ENCODE measurements around the gene KLHL29.
"Not testable (repeated sequence)": the region's sequence is repeated elsewhere in the genome, so short reads cannot be mapped to it uniquely, and the experiment has no call there.

The KLHL29 gene

GRCh38 chr2:23367760-23368159 is 17.2 kb upstream of the KLHL29 start:
- no peak for DNase-seq

DNA sequence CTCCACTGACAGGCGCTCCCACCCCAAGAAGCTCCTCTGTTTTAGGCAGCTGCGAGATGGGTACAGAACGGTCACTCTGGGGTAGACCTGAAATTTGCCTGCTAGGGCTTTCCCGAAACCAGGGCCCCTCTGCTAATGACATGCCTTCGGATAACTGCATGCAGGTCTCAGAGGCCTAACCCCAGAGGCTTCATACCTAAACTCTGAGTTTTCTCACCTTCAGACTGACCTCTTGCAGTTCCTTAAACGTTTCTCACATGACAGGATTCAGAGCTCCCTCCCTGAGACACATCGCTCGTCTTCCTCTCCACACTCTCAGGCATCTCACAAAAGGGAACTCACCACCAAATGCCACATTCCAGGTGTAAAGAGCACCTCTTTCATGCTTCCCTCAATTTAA is 11.3 kb upstream of the KLHL29 start:
- DNase-seq = no peak

- DNase-seq = no peak
These were observed 9.5 kb upstream of the KLHL29 start for GRCh38 chr2:23375448-23375847.

- no peak for DNase-seq
These were observed 8.9 kb upstream of the KLHL29 start for GRCh38 chr2:23376075-23376474.

GRCh38 chr2:23376972-23377371 is 8.0 kb upstream of the KLHL29 start:
- no peak for DNase-seq

DNA sequence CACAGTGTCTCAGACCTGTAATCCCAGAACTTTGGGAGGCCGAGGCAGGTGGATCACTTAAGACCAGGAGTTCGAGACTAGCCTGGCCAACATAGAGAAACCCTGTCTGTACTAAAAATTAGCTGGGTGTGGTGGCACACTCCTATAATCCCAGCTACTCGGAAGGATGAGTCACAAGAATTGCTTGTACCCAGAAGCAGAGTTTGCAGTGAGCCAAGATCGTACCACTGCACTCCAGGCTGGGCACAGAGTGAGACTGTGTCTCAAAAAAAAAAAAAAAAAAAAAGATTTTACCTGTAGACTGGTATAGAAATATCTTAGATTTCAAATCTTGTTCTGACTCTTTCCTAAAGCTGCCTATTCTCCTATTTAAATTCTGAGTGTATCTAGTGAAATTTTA is 7.2 kb upstream of the KLHL29 start:
- no peak for DNase-seq

DNA sequence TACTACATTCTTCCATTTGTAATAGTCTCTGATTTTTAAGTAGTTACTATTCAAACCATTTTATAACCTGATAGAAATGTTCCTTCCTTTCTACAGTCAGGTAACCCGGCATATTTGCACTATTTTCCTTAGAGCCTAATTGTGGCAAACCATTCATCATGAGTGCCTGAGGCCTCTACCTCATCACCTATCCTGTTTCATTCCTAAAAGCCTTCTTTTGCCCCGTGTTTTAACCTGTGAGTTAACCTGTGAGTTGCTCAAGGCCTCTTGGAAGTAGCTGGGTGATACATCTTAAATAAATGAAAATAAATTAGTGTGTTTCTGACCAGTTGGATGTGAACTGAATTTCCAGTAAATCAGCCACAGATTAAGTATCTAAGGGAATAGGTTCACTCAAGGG is 6.5 kb upstream of the KLHL29 start:
- no peak for DNase-seq

- no peak for DNase-seq
These were observed 5.7 kb upstream of the KLHL29 start for GRCh38 chr2:23379220-23379695.

- DNase-seq = no peak
These were observed 4.4 kb upstream of the KLHL29 start for GRCh38 chr2:23380562-23381065.

DNA sequence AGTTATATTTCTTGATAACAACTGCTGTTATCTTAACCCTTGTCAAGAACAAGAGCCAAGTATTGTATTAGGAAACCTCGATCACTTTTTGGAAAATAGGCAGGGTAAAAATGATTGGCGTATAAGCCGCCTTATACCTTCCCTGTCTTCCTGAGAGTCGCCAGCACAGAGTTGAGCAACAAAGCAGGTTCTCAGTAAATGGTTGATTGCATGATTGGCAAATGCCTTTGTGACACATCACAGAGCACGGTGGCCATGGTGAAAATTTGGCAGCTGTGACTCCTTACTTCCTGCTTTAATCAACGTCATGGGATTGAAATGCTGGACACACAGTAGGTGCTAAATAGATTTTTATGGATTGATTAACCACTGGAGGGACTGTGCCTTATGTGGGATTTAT is 3.9 kb upstream of the KLHL29 start:
- no peak for DNase-seq

DNA sequence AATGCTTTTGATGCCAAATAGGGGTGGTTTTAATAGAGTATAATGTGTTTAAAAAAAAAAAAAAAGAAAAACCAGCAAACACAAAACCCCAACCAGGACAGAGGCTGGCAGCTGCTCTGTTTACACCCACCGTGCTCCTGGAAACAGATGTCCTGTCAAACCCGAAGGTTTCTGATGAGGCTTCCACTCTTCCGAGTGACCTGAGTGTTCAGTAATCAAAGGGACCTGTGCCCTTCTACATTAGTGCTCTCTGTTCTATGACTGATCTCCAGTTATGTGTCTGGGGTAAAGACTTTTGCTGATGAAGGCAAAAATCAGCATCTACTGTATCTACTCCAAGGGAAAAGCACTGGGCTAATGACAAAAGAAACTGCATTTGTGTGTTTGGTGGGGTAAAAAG is 3.5 kb upstream of the KLHL29 start:
- no peak for DNase-seq

- DNase-seq = no peak
These were observed 1.9 kb upstream of the KLHL29 start for GRCh38 chr2:23383100-23383499.

GRCh38 chr2:23385351-23385747 is 370 bp downstream of the KLHL29 start:
- DNase-seq = peak; percentile 77

- DNase-seq = no peak
These were observed 864 bp downstream of the KLHL29 start for GRCh38 chr2:23385748-23386338.

GRCh38 chr2:23386339-23387220 is 1.6 kb downstream of the KLHL29 start:
- DNase-seq = peak; percentile 83

DNA sequence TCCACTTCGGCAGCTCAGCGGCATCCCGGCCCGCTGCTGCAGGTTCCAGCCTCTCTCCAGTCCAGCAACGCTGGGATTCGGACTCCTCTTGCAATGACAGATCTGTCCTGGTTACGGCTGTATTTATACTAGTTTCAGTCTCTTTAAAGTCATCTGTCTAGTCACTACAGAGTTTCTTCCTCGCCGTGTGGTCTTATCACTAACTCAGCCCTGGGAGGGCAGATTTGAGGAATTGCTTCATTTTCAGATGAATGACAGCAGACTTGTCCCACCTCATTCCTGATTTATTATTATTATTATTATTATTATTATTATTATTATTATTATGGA is 2.2 kb downstream of the KLHL29 start:
- DNase-seq = no peak

DNA sequence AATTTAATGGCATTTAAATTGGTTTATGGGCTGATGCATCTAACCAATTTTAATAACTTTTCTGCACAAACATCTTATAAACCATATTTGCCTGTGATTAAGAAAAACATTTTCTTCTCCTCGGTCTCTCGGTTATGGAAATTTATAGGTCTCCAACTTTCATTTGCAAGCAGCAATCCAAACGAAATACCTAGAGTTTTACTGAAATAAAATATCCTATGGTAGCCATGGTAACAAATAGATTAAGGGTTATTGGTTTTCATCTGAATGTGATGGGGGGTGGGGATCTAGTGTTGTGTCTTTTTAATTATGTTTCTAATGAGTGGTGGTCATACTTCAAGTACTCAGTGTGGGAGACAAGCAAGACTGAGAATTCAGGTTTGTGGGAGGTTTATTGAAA is 2.9 kb downstream of the KLHL29 start:
- peak; percentile 22 for DNase-seq

DNA sequence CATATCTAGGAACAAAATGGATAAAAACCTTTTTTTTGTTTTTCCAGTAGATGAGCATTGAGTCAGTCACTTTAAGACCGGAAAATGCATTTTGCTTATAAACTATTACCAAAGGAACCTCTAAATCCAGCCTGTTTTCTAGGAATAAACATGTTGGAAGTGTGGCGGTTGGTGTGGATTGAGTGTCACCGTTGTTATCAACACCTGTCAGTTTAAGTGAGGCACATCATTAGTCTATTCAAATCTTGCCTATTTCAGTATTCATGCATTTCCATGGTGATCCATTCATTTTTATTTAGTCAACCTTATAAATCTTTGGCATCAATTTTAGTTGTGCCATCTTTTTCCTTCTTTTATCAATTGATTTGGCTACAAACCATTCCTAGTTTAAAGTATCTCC is 3.3 kb downstream of the KLHL29 start:
- no peak for DNase-seq

DNA sequence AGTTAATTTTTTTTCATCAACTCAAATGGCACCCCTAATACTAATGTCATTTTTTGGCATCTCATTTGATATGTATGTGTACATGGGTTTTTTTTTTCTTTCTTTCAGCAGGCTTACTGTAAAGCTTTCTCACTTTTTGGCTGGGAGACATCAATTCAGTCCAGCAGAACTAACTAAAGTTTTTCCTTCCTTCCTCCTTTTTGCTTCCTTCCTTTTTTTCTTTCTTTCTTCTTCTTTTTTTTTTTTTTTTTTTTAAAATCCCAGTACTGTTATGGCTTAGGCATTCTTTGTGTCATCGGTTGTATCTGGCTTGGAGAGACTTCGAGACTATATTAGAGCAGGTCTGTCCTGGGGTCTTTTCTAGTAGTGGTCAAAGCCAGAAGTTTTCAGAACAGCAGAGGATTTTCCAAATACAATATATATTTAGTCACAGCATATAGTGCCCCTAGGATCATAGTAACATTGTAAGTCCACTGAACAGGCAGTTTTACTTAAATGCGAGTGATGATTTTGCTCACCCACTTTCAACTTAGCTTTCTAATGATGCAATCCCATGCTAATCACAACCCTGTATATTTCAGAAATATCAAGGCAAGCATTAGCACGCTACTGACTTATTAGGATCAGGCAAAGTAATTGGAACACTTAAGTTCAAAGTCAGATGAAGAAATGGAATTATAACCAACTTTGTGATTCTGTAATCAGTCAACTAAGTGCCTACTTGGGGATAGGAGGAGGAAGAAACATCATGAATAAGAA is 4.0 kb downstream of the KLHL29 start:
- DNase-seq = no peak

- DNase-seq = no peak
These were observed 5.2 kb downstream of the KLHL29 start for GRCh38 chr2:23390152-23390551.

DNA sequence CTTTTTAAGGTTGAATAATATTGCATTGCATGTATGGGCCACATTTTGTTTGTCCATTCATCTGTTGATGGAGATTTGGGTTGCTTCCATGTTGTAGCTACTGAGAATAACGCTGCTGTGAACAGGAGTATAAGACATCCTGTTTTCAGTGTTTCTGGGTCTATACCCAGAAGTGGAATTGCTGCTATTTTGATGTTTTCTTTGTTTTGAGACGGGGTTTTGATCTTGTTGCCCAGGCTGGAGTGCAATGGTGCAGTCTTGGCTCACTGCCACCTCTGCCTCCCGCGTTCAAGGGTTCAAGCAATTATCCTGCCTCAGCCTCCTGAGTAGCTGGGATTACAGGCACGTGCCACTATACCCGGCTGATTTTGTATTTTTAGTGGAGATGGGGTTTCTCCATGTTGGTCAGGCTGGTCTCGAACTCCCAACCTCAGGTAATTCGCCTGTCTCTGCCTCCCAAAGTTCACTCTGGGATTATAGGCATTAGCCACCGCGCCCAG is 6.3 kb downstream of the KLHL29 start:
- not testable (repeated sequence) for DNase-seq

- no peak for DNase-seq
These were observed 8.7 kb downstream of the KLHL29 start for GRCh38 chr2:23393722-23394121.

DNA sequence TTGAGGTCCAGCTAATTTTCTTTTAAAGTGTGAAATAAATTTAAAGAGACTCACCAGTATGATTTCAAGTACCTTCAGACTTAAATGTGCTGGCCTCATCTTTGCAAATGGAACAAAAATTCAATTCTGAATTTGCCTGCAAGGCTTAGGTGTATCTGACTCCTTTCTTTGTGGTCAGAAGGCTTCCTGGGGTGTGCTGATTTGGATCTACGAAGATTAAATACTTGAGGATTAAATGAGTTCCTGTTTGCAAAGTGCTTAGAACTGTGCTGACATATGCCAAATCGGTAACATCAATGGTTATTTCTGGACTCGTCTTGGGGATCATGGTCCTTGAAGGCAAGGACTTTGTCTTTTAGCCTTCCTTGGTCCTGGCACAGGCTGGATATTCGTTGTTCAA is 9.7 kb downstream of the KLHL29 start:
- DNase-seq = no peak
